VCaP (cell line): ENCODE results near the gene PRKG2.

Experiments used
- H3K27ac ChIP-seq: fragments of 450-650 bp; 2 replicates; pipeline ENCODE4 v1.5.1; 2017
- TF ChIP-seq, protein P1 (sequence below): fragments of 450-650 bp; conservative IDR thresholded peaks from 2 replicates; pipeline ENCODE4 v1.5.1; 2017; ENCODE audit warnings: mild to moderate bottlenecking, moderate library complexity

Gene PRKG2

DNA sequence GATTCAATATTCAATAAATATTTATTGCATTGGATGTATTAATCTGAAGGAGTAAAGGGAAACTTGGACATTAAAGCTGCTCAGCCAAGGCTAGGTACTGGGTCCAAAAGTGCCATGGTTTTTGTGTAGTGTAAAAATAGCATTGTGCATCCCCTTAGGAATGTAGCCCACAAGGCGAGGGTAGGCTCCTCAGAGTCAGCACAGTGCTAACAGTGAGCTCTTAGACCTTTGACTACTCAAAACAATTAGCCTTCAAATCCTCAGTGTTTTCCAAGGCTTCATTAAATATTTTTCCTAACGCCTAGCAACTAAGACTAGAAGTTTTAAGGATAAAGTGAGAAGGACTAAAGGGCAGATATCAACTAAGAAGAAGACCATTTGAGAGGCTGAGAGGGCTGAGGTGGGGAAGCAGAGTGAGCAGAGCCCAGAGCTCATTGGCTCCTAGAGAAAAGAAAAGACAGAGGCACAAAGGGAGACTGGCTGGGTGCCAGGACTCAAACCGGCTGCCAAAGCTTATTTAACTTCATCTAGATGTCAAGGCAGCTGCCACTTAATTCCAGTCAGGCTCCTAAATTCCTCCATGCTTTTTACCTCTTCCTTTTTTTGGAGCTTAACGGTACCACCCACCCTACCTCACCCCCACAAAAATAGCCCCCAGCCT is 17.0 kb downstream of the PRKG2 start:
- TF ChIP-seq, protein P1, sequence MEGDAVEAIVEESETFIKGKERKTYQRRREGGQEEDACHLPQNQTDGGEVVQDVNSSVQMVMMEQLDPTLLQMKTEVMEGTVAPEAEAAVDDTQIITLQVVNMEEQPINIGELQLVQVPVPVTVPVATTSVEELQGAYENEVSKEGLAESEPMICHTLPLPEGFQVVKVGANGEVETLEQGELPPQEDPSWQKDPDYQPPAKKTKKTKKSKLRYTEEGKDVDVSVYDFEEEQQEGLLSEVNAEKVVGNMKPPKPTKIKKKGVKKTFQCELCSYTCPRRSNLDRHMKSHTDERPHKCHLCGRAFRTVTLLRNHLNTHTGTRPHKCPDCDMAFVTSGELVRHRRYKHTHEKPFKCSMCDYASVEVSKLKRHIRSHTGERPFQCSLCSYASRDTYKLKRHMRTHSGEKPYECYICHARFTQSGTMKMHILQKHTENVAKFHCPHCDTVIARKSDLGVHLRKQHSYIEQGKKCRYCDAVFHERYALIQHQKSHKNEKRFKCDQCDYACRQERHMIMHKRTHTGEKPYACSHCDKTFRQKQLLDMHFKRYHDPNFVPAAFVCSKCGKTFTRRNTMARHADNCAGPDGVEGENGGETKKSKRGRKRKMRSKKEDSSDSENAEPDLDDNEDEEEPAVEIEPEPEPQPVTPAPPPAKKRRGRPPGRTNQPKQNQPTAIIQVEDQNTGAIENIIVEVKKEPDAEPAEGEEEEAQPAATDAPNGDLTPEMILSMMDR: no peak

DNA sequence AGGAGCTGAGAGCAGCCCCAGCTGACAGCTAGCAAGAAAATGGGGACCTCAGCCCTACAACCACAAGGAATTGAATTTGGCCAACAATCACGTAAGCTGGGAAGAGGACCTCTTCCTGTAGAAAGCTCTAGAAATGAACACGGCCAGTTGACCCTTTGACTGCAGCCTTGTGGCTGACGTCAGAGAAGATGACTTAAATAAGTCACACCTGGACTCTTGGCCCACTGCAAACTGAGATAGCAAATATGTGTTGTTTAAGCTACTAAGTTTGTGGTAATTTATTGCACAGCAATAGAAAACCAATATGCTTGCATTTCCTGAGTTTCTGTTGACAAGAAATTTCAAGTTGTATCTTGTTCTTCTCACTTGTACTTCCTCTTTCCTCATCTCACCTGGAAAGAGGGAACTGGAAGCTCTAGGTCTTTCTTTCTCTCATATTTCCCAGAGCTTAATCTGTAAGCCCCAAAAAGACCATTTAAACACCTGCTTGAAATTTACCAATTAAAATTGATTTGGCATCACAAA is 18.8 kb downstream of the PRKG2 start:
- TF ChIP-seq, protein P1: no peak
- no peak overlapping the region for H3K27ac ChIP-seq

More for the DNA sequence above, 17.0 kb downstream of the PRKG2 start:
- H3K27ac ChIP-seq: no peak overlapping the region

DNA sequence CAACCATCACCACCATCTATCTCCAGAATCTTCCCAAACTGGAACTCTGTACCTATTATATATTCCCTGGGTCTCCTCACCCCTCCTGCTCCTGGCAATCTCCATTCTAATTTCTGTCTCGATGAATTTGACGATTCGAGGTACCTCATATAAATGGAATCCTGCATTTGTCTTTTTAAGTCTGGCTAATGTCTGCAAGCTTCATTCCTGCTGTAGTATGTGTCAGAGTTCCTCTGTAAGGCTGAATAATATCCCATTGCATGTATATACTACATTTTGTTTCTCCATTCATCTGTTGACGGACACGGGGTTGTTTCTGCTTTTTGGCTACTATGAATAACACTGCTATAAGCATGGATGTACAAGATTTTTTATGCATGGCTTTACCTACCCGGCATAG is 19.5 kb downstream of the PRKG2 start:
- H3K27ac ChIP-seq: no peak overlapping the region
- TF ChIP-seq, protein P1: no peak

DNA sequence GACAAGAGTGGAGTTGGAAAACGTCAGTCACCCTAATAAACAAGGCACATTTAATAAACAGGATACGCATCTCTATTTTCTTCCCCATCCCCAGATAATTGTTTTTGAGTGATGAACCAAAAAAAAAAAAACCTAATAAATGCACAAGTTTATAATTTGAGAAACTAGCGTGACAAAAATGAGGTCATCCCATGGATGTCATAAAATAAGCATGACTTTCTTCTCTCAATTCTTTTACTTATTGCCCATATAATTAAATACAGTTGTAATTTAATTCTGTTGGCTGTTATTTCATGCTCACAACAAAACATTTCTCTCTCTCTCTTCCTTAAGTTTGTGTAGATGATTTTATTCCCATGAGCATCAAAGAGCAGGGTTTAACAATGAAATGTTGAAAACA is 20.7 kb downstream of the PRKG2 start:
- TF ChIP-seq, protein P1: no peak
- no peak overlapping the region for H3K27ac ChIP-seq

DNA sequence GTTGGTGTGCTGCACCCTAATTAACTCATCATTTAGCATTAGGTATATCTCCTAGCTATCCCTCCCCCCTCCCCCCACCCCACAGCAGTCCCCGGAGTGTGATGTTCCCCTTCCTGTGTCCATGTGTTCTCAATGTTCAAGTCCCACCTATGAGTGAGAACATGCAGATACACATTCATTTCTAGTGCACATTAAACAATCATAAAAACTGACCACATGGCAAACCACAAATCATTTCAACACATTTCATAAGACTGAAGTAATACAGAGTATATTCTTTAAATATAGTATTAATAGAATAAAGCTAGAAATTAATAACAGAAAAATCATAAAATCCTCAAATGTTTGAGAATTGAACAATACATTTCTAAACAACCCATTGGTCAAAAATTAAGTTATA is 34.1 kb downstream of the PRKG2 start:
- TF ChIP-seq, protein P1: no peak

DNA sequence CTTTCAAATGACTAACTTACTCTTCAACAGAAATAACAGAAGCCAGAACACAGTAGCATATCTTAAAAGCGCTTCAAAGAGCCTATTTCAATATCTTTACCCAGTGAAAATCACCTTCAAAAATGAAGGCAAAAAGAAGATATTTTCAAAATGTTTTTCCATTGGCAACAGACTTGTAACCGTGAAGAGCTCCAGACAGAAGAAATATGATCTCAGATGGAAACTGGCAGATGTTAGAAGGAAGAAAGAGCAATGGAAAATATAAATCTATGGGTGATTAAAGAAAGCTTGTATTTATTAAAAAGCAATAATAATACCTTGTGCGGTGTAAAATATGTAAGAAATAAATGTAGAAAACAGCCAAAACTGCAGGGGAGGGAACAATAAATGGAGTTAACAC is 35.7 kb downstream of the PRKG2 start:
- TF ChIP-seq, protein P1: no peak
- no peak overlapping the region for H3K27ac ChIP-seq

More for the DNA sequence above, 34.1 kb downstream of the PRKG2 start:
- no peak overlapping the region for H3K27ac ChIP-seq

DNA sequence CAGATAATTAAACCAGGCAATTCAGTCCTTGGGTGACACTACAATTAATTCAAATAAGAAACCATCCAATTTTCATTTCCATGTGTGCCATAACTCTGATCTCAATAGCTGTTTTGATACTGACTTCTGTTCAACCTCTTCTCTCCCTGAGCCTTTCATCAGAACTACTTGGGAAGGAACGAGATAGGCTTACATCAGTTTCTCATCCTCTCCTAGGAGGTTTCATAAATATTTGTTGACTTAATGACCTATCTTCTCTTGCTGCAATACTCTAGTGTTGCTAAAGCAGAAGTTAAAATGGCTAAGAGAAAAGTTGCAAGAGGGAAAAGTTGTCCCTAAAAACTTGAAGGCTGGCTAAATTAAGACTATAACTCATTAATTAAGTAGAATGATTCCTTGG is 41.8 kb downstream of the PRKG2 start:
- H3K27ac ChIP-seq: no peak overlapping the region
- TF ChIP-seq, protein P1: no peak
